GM10847 (cell line): ENCODE results near the gene SPP1.

ENCODE experiments used
- POLR2A ChIP-seq: IDR thresholded peaks from 2 replicates; pipeline ENCODE4 v1.6.1; 2011; ENCODE audit not compliant: insufficient read length; ENCODE audit errors: extremely low read depth

Gene SPP1

DNA sequence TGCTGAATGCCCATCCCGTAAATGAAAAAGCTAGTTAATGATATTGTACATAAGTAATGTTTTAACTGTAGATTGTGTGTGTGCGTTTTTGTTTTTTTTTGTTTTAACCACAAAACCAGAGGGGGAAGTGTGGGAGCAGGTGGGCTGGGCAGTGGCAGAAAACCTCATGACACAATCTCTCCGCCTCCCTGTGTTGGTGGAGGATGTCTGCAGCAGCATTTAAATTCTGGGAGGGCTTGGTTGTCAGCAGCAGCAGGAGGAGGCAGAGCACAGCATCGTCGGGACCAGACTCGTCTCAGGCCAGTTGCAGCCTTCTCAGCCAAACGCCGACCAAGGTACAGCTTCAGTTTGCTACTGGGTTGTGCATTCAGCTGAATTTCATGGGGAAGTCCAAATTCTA lies at the start of gene SPP1:
Gene SPP1, plus strand, starts transcription at position 249 of the 400 bp plus-strand sequence. CDS start 1,182 bp downstream, outside the sequence.
- TF ChIP-seq POLR2A = no peak

DNA sequence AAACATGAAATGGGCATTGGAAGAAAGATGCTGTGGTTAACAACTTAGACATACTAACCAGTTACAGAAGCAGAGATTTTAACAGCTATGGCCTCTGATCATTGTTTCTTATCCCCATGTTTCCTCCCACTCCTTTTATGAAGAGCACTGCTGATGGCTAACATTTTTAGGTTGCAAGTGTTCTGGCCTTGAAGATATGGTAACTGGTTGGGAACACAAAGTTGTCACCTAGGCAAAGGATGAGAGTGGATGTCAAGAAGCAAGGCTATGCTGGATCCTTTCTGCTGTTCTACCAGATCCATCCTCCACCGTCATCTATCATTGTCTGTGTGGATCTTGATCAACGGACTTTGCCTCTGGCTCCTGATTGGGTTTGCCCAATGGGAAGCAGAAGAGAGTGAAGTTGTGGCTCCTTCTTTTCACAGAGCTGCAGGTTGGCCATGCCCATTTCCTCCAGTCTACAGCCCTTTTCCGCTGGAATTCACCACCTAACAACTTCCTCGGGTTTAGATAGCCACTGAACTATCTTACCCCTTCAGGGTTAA lies 48.9 kb upstream of the SPP1 start:
- TF ChIP-seq POLR2A = no peak

GRCh38 chr4:87930629-87931028 lies 44.9 kb upstream of the SPP1 start:
- TF ChIP-seq POLR2A = no peak

- no peak for TF ChIP-seq POLR2A
These were observed 43.6 kb upstream of the SPP1 start for GRCh38 chr4:87931932-87932331.

DNA sequence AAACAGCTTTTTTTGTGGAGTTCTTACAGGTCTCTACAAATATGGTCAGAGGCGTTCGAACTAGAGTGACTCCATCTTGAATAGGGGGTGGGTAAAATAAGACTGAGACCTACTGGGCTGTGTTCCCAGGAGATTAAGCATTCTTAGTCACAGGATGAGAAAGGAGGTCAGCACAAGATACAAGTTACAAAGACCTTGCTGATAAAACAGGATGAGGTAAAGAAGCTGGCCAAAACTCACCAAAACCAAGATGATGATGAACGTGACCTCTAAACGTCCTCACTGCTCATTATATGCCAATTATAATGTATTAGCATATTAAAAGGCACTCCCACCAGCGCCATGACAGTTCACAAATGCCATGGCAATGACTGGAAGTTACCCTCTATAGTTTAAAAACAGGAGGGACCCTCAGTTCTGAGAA lies 42.8 kb upstream of the SPP1 start:
- no peak for TF ChIP-seq POLR2A

DNA sequence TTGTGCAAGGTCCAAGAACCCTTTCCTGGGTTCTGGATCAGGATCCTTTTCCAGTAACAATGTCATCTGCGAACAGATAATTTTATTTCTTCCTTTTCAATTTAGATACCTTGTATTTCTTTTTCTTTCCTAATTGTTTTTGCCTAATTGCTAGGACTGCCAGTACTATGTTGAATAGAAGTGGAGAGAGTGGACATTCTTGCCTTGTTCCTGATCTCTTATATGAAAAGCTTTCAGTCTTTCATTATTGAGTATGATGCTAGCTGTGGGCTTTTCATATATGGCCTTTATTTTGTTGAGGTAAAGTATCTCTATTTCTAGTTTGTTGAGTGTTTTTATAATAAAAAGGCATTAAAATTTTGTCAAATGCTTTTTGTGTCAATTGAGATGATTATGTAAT lies 42.2 kb upstream of the SPP1 start:
- no peak for TF ChIP-seq POLR2A

GRCh38 chr4:87934157-87934704 lies 41.3 kb upstream of the SPP1 start:
- no peak for TF ChIP-seq POLR2A

DNA sequence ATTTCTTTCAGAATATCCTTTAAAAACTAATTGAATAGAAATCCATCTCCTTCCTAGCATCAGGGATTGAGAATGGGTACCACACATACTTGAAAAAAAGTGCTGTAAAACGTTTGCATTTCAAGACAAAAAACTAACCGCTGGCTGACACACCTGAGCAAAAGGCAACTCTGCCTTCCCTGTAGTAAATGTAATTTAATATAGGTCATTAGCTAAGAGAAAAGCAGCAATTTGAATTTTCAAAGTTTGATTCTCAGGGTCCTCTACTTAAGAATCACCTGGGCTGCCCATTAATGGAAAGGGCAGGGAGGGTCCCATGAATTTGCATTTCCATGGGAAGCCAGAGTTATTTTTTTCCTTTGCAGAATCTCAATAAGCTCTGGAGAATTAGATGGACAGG lies 40.5 kb upstream of the SPP1 start:
- no peak for TF ChIP-seq POLR2A

DNA sequence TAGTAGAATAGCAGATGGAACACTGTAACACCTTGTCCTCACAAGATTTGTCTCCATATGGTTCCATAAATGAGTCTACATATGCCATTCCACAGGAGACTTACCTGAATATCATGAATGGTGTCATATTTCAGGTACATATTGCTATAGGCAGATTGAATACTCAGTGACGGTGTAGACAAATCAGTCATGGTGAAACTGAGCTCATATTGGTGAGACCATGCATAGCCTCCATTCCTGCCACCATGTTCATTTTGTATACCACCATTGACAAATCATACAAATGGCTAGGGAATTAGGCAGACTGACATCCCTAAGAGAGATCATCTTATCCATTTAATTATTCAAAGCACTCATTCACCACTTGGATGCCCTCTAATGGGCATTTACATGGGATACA lies 38.0 kb upstream of the SPP1 start:
- TF ChIP-seq POLR2A = no peak

- no peak for TF ChIP-seq POLR2A
These were observed 36.8 kb upstream of the SPP1 start for GRCh38 chr4:87938746-87939145.

DNA sequence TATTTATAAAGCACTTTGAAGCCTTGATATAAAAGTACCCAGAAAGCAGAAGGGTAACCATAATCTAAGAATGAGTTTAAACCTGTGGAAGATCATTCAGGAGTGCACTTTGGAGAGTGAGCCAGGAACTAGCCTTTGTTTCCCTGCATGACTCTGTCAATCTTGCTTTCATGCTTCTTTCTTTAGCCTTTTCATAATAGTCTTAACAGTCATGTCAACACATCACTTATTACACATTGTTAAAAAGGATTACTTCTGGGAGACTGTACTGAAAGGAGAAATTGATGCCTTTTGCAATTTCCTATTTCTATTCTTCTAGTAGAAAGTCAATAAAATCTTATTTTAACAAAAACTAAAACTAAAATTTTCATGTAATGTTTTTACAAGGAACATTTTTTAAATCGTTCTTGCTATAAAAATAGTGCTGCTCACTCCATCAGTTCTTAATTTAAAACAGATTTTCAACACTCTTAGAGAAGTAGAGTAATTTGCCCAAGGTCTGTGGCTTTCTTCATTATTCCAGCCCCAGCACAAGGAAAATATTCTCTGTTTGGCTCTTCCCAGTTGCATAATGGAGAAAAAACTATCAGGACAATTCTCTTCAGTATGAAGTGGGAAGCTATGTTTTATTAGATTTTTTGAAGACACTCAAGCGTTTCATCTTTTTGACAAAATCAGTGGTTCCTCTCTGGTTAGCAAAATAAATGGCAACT lies 35.4 kb upstream of the SPP1 start:
- TF ChIP-seq POLR2A = no peak

- no peak for TF ChIP-seq POLR2A
These were observed 33.7 kb upstream of the SPP1 start for GRCh38 chr4:87941537-87942392.

- TF ChIP-seq POLR2A = no peak
These were observed 31.8 kb upstream of the SPP1 start for GRCh38 chr4:87943660-87944149.

- no peak for TF ChIP-seq POLR2A
These were observed 30.5 kb upstream of the SPP1 start for GRCh38 chr4:87944967-87945366.

DNA sequence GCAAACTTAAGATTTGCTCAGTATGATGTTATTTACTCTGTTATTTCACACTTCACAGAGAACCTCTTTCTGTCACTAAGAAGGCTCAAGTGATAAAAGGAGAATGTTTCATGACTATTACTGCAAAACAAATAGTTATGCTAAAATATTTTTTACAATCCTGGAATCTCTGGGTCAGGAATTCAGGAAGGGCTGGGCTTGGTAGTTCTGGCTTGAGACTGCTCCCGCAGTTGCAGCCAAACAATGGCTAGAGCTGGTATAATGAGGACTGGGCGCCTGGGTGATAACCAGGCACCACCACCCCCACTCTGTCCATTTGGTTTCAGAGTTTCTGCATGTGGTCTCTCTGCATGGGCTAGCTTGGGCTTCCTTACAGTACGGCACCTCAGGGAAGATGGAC lies 28.7 kb upstream of the SPP1 start:
- no peak for TF ChIP-seq POLR2A
